Measurements from ENCODE around the gene RETREG1.
A peak's percentile ranks its signal among the peaks of the same experiment; 100 is the strongest.
"Not testable (repeated sequence)": the region's sequence is repeated elsewhere in the genome, so short reads cannot be mapped to it uniquely, and the experiment has no call there.

The RETREG1 gene

GRCh38 chr5:16615741-16616535 lies 859 bp downstream of the RETREG1 start:
- FAIRE-seq, result no peak

GRCh38 chr5:16612007-16612406 lies 4.8 kb downstream of the RETREG1 start:
- FAIRE-seq, result no peak

DNA sequence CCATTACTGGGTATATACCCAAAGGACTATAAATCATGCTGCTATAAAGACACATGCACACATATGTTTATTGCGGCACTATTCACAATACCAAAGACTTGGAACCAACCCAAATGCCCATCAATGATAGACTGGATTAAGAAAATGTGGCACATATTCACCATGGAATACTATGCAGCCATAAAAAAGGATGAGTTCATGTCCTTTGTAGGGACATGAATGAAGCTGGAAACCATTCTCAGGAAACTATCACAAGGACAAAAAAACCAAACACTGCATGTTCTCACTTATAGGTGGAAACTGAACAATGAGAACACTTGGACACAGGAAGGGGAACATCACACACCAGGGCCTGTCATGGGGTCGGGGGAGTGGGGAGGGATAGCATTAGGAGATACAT lies 5.9 kb downstream of the RETREG1 start:
- not testable (repeated sequence) for FAIRE-seq

DNA sequence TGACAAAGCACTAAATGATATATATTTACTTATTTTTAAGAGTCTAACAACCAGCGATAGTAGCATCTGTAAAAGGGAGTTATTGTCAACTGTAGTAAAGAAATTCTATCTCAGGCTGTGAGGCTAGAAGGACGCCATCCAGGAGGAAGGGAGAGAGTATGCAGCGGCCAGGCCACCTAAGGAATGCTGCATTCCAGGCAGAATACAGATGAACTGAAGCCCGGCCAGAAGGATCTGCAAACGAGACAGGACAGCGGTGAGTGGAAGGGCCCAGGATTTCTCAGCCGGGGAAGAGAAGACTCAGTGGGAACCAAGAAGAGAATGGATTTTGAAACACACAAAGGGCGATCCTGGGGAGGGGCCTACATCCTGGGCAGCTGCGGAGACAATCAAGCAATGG lies 7.4 kb downstream of the RETREG1 start:
- no peak for FAIRE-seq

DNA sequence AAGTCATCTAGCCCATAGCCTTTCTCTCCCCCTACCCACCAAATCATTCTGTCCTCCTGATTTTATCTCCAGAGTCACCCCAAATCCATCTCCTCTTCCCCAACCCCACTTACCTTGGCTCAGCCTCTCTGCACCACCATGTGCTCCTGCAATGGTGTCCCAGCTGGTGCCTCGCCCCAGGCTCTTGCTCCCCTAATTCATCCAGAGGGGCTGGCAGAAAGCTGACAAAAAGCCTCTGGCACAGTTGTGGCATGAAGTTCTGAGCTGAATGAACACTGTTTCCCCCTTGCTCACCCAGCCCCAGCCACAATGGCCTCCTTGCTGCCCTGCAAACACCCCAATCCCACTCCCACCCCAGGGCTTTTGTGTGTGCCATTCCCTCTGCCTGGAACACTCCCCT lies 10.2 kb downstream of the RETREG1 start:
- no peak for FAIRE-seq

GRCh38 chr5:16603701-16604100 lies 13.1 kb downstream of the RETREG1 start:
- FAIRE-seq, result no peak

DNA sequence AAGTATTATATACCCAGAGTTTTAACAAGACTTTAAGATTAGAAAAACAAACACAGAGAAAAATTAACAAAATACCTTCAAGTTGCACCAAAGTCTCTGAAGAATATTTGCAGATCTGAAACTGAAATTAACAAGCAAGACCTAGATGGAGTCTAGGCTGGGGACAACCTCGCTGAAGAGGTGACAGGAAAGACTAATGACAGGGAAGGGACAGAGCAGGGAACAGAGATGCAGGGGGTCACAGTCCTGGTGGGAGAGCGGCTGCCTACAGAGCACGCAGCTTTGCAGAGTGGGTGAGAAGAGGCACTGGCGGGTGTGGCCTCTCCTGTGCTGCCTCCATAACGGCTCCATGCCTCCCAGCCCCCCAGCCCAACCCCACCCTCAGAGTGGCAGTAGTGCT lies 13.5 kb downstream of the RETREG1 start:
- FAIRE-seq, result no peak

DNA sequence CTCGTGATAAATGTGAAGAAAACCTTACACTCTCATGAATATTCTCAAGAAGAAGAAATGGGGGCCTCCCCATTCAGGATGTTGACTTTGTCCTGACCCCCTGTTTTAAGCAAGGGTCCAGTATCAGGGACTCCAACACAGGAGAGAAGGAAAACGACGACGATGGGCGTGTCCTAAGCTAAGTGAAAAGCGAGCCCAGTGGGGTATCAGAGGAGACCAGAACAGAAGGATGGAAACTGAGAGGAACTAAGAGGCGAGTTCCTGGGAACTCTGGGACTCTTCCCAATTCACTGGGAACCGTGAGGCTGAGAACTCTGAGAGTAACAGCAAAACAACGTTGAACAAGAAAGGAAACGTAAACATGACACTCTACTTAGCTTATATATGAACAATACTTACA lies 14.6 kb downstream of the RETREG1 start:
- FAIRE-seq, result no peak

- no peak for FAIRE-seq
Measured at GRCh38 chr5:16600946-16601345, 15.9 kb downstream of the RETREG1 start.

GRCh38 chr5:16600397-16600796 lies 16.4 kb downstream of the RETREG1 start:
- FAIRE-seq, result no peak

GRCh38 chr5:16597946-16598694 lies 18.7 kb downstream of the RETREG1 start:
- no peak for FAIRE-seq

- no peak for FAIRE-seq
Measured at GRCh38 chr5:16596581-16596940, 20.2 kb downstream of the RETREG1 start.

DNA sequence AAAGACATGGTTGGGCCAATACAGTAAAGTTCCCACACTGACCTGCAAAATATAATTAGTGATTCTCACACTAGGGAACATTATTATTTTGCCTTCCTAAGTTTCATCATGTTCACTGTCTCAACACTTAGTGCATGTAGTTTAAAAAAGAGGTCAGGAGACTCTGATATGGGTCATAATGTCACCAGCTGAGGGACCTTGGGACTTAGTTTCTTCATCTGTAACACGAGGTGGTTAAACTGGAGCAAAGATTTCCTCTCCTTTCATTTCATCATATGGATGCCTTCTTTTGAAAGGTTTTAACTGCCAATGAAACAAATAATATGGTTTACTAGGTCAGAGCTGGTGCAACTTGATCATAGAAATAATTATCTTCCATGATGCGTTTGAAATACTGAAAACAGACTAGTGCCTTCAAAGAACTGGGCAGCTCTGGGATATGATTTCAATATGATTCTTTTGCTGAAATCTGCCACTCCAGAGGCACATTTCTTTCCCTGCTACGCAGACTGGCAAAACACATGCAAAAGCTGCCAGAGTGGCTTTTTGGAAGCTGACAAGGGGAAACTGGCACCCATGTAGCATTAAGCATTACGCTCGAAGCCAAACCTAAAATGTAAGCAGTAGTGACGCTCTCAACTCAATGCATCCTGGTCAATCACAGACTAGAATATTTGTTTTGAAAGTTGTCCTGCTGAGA lies 20.8 kb downstream of the RETREG1 start:
- no peak for FAIRE-seq

DNA sequence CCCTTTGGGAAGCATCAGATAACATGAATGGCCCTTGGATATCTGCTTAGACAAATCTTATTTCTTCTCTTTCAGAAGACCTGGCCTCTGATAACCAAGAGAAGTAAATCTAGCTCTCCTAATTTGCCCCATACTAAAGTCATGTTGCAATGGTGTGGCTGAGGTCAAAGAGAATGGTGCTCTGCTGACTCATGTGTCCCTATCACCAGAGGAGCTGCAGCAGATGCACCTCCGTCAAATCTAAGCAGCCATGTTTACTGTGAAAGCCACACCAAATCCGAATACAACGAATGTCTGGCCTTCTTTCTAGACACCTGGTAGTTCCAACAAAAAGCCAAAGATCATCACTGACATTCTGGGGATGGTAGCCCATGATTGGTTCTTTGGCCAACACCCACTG lies 23.2 kb downstream of the RETREG1 start:
- FAIRE-seq, result no peak

- peak; percentile 53 for FAIRE-seq
Measured at GRCh38 chr5:16593013-16593412, 23.8 kb downstream of the RETREG1 start.

DNA sequence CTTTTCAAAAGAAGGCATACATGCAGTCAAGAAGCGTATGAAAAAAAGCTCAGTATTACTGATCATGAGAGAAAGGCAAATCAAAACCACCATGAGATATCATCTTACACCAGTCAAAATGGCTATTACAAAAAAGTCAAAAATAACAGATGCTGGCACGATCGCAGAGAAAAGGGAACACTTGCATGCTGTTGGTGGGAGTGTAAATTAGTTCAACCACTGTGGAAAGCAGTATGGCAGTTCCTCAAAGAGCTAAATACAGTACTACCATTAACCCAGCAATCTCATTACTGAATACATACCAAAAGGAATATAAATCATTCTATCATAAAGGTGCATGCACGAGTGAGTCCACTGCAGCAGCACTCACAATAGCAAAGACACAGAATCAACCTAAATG lies 24.5 kb downstream of the RETREG1 start:
- FAIRE-seq, result no peak

GRCh38 chr5:16590685-16591084 lies 26.1 kb downstream of the RETREG1 start:
- no peak for FAIRE-seq

GRCh38 chr5:16589658-16590057 lies 27.1 kb downstream of the RETREG1 start:
- FAIRE-seq, result no peak

- FAIRE-seq, result no peak
Measured at GRCh38 chr5:16588434-16589214, 28.2 kb downstream of the RETREG1 start.

- FAIRE-seq, result no peak
Measured at GRCh38 chr5:16586556-16586955, 30.2 kb downstream of the RETREG1 start.

DNA sequence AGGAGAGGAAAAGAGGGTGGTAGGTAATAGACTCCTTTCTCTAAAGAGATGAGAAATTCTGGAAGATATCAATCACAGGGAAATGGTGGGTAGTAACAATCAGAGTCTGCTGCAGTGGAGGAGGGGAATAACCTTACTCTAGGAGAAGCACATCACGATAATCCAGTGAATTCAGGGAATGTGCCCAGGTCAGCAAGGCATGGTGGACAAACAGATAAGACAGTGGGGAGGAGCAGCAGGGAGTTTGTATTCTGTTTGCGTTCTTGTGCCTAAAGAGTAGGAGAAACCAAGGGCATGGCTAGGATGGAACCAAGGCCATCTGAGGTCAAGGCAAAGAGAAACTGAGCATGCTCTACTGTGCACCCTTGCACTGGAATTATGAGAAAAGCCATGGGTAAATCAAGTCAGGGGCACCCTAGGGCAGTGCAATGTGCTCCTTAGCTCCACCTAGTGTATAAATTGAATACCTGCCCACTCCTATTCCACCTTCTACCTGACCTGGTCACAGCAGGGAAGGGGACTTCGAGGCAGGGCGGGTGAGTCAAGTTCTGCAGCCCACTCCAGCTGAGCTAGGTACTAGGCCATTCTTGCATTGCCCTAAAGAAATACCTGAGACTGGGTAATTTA lies 31.6 kb downstream of the RETREG1 start:
- no peak for FAIRE-seq

DNA sequence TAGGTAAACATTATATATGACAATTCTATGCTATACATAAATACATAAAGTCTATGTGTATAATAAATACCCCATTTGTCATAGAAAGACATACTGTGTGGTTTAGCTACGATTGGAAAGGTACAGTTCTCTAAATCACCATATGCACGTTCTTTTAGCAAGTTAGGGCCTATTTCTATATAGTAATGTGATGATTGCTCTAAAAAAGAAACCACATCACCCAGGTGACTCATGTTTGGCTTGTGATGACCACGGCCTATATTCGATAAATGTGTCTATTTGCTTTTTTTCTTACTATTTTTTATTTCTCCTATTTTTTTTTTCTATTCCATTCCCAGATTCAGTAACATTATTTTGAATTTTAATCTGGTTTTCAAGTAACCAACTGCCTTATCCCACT lies 34.7 kb downstream of the RETREG1 start:
- no peak for FAIRE-seq

DNA sequence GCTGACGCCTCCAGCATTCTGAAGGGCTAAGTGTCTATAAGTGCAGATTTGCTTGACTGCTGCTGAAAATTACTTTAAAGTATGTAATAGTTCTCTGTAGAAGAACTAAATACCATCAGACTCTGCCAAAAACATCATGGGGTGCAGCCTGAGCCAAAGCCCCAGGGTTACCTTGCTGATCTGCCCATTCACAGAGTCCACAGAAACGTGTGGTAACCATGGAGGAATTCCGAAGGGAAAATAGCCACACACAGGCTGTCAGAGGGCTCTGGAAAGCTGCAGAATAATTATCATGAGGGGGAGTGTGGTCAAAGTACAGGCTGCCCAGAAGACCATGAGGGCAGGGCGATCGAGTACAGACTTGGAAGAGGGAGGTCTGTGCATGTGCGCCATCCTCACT lies 36.4 kb downstream of the RETREG1 start:
- FAIRE-seq, result no peak
